Tibial nerve (tissue), 4 donors: ENCODE data around the gene PKD2.

Experiments
- CTCF ChIP-seq, 5 experiments: fragments of 200-600 bp in 3 of 5; fragments of 450-650 bp in 2 of 5; sonication (generic) in 3 of 5; IDR thresholded peaks; one replicate each; pipeline ENCODE4 v1.5.1; 2016 to 2019; ENCODE audit warnings: antibody characterized with exemption in 5 of 5, mild to moderate bottlenecking in 3 of 5, moderate library complexity in 2 of 5
- EP300 ChIP-seq, 2 donors: sonication (generic); formaldehyde crosslinking; IDR thresholded peaks; one replicate each; pipeline ENCODE4 v1.6.1; 2017; ENCODE audit warnings: antibody characterized with exemption in 2 of 2, mild to moderate bottlenecking in 1 of 2

GRCh38 chr4:88009871-88010270 is 2.4 kb downstream of the PKD2 start:
- TF ChIP-seq CTCF (IDR thresholded peaks at IDR 0.05), result no peak
- TF ChIP-seq EP300 (IDR thresholded peaks at IDR 0.05), result no peak
